GM12801 (cell line): ENCODE results near the gene F2R.

ENCODE experiments used
- CTCF ChIP-seq: IDR thresholded peaks from one replicate; pipeline ENCODE4 v1.5.1; 2011; ENCODE audit warnings: control low read depth; ENCODE audit not compliant: insufficient read length; ENCODE audit errors: extremely low read depth

Gene F2R

GRCh38 chr5:76736679-76737556 is 21.0 kb downstream of the F2R start:
- TF ChIP-seq CTCF, result no peak

DNA sequence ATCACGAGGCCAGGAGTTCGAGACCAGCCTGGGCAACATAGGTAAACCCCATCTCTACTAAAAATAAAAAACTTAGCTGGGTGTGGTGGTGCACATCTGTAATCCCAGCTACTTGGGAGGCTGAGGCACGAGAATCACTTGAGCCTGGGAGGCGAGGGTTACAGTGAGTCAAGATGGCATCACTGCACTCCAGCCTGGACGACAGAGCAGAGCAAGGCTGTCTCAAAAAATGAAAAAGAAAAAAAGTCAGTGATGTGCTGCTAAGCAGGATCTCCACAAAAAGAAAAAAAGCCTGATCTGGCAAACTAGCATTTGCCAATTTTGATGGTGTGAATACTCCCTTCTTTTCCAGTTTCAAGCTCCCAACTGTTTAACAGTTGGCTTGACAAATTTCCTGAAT is 21.9 kb downstream of the F2R start:
- no peak for TF ChIP-seq CTCF

- TF ChIP-seq CTCF, result no peak
Observed at GRCh38 chr5:76742583-76742982, 26.7 kb downstream of the F2R start.

DNA sequence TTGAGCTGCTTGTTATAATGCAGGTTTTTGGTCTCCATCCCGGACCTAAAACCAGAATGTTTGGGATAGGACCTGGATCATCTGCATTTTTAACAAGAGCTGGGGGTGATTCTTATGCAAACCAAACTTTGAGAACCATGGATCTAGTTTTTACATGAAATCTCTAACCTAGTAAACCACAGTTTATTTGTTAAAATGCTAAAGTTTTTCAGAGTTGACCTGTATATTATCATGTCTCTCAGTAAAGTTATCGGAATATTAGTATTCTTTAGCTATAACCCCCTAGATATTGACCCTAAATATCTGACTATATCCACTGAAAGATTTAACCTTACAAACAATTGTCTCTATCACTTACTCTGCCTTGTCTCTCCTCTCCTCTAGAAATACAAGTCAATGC is 28.7 kb downstream of the F2R start:
- TF ChIP-seq CTCF, result no peak

DNA sequence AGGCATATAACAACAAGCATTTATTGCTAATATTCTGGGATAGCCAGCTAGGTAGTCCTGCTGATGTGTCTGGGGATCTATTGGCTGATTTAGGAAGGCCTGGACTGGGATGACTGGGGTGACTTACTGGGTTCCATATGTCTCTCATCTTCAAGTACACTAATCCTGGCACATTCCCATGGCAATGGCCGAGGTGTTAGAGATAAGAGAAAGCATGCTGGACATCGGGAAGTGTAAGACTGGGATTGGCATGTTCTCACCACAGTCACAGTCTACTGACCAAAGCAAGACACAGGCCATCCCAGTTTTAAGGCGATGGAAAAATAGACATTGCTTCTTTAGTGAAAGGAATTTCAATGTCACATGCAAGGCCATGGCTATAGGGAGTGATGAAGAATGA is 29.7 kb downstream of the F2R start:
- no peak for TF ChIP-seq CTCF

DNA sequence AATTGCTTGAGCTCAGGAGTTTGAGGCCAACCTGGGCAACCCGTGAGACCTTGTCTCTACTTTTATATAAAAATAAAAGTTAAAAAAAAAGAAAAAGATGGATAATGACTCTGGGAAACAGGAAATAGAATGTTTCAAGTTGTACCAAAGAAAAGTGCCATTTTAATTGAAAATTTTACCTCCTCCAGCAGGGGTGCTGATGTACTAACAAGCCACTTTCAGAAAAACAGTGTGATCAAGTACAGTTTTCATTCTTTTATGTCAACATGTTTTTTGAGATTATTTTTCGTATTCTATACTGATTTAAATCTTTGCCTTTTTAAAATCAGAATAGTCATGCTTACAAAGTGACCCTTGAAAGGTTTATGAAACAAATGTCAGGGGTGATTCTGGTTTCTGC is 30.8 kb downstream of the F2R start:
- TF ChIP-seq CTCF, result no peak

- TF ChIP-seq CTCF, result no peak
Observed at GRCh38 chr5:76747706-76748105, 31.8 kb downstream of the F2R start.
